DMS 273 treated with DMSO at 0.1 percent for 48 hours (cell line): ENCODE measurements around the gene MID2.
"Not testable (repeated sequence)": the region's sequence is repeated elsewhere in the genome, so short reads cannot be mapped to it uniquely, and the experiment has no call there.

ENCODE experiments used
- DNase-seq: peaks from one replicate; lab custom pipeline; 2025; lab: John Stamatoyannopoulos, UW

MID2 gene

DNA sequence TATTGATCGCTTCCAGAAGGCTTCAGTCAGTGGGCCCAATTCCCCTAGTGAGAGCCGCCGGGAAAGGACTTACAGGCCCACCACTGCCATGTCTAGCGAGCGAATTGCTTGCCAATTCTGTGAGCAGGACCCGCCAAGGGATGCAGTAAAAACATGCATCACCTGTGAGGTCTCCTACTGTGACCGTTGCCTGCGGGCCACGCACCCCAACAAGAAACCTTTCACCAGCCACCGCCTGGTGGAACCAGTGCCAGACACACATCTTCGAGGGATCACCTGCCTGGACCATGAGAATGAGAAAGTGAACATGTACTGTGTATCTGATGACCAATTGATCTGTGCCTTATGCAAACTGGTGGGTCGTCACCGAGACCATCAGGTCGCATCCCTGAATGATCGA lies 15.3 kb downstream of the MID2 start:
- no peak for DNase-seq

DNA sequence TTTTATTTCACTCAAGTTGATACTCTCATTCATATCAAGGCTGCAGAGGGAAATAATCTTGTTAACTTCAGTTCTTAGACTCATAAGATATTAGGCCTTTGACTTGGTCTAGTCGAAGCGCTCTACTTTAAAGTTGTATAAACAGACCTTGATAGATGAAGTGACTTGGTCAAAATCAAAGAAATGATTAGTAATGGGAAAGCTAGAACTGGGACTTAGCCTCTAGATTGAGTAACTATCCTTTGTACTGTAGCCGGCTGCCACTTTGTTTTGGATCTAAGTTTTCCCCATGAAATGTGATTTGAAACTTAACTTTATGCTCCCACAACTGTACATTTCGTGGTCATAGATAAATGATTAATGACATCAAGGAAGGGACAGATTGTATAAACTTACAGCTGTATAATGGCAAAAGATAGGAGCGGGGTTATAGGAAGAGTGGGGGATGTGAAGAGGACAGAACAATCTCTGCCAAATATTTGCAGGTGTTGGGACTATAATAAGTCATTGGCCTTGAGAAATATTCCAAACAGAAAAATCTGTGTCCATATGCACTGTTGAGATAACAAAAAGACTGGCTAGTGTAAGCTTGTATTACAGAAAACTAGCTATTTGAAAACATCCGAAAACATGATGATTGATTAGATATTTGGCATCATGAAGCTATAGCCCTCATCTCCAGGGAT lies 17.2 kb downstream of the MID2 start:
- no peak for DNase-seq

DNA sequence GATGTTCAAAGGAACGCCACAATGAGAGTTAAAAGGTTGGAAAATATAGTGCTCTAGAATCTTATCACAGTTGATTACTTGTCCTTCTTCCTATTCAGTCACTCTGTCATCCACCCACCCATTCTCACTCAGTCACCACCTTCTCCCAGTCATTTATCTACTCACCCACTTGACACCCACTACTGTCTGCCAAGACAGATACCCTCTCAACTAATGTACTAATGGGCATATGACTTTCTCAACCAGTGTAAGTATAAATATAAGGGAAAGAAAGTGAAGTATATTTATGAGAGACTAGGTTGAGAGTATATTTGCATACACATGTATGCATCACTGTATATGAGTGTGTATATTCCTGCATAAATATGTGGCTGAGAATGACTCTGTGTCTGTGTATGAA lies 20.0 kb downstream of the MID2 start:
- DNase-seq, result no peak

DNA sequence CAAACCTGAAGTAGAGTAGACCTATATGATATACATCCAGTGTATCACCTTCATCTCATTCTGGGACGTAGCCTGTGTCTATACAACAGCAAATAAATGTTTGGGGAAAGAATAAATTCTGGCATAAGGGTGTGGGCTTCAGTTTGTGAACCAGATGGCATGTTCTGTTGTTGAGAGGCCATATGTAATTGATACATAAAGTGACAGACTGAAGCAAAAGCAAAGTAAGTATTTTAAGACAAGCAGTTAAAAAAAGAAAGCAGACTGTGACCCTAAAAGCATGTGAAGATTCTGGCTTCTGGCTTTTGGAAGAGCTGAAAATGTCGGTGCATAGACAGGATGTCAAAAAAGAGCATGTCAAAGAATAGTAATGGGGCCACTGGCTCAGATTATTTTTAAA lies 22.9 kb downstream of the MID2 start:
- DNase-seq, result no peak

DNA sequence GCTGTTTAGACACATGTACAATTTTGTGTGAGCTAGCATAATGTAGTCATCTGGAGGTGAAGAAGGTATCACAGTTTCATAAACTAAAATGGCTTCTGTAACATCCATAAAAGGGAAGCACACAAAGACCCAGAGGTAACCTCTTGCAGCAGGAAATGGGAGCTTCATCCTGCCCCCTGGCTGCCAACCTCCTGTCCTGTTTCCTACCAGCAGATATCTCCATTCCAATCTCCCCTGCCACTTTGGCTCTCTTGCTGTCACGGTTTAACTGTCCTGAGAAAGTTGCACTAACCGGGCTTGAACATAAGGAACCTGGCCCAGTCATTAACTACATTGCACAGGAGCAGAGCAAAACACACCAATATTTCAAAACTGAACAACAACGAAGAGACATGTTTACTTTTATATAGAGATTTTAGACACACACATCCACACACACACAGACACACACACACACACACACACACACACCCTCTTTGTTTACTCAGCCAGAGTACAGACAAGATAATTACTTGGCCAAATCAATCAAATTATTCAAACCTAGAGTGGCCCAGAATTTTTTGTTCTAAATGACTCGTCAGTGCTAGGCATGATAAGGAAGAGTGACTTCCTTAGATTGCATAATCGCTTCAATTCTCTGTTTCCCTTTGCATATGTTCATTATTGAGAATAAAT lies 24.2 kb downstream of the MID2 start:
- peak; percentile 46 for DNase-seq

DNA sequence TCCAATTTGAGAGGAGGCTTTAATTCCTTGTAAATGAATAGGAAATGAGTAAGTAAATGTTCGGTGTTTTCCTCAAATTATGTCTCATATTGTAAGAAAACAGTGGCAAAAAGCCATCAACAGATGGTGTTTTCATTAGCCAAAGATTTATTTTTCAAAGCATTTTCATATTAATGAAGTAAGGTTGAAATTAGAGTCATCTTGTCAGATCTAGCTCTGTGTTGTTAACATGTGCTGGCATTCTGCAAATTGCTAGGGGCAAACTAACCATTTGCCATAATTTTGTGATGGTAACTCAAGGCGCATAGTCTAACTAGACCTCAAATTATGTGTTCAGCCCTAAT lies 24.7 kb downstream of the MID2 start:
- no peak for DNase-seq

DNA sequence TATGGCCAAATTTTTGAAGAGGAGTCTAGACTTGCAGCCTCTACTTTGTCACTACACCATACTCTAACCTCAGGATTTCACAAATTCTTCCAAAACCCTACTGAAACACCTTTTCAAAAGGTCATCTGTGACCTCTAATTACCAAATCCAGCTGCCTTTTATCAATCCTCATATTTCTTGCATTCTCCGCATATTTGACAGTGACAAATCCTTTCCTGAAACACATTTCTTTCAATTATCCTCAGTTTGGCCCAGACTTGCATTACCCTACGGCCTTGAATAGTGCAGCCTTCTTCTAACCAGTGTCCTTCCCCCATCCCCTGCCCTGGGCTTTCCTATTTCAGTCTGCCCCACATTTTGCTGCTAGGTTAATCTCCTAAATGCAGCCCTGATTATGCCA lies 25.5 kb downstream of the MID2 start:
- no peak for DNase-seq

DNA sequence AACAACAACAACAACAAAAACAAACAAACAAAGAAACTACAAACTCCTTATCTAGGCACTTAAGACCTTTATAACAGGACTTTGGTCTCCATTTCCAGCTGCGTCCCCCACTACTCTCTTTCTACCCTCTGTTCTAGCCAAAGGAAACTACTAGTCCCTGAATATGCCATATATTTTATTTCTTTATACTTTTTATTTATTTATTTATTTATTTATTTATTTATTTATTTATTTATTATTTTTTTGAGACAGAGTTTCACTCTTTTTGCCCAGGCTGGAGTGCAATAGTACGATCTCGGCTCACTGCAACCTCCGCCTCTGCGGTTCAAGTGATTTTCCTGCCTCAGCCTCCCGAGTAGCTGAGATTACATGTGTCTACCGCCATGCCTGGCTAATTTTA lies 26.0 kb downstream of the MID2 start:
- not testable (repeated sequence) for DNase-seq

DNA sequence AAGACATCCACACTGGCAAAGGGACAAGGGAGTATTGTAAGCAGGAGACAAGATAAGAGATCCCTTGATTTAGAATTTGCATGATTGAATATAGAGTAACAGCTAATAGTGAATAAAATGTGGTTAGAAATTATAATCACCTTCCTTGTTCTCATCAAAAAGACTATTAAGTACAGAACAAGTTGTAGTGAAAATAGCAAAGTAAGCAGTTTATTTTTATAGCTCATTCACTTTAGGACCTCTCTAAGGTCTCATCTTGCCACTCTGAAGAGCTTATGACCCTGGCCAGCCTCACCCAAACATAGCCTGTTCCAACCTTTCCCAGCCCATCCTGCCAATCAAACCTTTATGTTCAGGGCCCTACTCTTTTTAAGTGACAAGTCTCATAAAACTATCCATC lies 30.6 kb downstream of the MID2 start:
- no peak for DNase-seq

DNA sequence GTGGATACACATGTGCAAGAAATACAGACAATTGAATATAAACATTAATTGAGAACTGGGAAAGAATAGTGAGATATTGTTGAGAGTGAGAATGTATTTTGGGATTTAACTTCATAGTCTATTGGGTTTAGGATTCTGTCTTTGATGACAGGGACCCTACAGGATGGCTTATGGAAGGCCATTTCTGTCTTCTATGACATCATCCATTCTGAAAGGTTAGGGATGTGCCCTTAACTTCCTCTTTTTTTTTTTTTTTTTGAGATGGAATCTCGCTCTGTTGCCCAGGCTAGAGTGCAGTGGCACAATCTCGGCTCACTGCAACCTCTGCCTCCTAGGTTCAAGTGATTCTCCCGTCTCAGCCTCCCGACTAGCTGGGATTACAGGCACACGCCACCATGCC lies 31.4 kb downstream of the MID2 start:
- not testable (repeated sequence) for DNase-seq

DNA sequence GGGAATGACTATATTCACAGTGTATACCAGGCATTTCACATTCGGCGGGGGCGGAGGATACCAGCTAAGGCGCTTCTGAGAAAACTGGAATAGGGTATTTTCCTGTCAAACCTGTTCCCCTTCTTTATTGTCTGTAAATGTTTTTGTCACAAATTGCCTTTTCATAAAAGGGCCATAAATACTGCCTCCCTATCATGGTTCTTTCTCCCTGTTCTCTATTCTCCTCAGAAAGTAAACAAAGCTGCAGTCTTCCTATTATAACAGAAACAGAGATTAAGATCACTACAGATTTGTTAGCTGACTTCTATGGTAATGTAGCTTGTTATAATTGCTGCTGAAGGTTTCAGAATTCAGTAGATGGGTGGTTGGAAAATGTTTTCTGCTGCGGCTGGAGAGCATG lies 32.2 kb downstream of the MID2 start:
- DNase-seq, result no peak

DNA sequence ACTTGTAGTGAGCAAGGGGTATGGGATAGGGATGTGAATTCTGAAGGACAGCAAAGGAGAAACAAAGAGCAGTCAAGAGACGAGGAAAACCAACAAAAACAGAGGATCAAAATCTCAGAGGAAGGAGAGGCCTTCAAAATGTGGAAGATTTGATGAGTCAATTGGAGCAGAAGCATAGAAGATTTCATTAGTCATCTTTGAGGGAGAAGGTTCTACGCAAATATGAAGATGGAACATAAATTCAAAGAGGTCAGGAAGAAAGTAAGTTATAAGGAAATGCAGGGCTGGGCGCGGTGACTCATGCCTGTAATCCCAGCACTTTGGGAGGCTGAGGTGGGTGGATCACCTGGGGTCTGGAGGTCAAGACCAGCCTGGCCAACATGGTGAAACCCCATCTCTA lies 35.4 kb downstream of the MID2 start:
- no peak for DNase-seq

DNA sequence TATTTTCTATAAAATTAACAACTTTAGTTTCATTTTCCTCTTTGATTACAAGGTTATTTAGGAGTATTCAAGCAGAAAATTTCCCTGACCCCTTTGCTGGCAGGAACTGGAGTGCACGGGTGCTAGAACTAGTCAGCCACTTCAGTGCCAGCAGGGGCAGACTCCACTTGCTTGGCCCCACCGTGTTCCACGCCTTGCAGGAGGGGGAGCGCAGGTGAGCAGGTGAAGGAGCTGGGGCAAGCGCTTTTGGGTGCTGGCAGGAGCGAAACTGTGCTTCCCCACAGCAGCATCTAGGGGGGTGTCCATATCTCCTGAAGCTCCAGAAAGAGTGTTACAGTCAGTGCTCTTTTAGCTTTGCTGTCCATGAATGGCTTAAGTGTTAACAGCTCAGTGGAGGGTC lies 45.5 kb downstream of the MID2 start:
- DNase-seq, result no peak

DNA sequence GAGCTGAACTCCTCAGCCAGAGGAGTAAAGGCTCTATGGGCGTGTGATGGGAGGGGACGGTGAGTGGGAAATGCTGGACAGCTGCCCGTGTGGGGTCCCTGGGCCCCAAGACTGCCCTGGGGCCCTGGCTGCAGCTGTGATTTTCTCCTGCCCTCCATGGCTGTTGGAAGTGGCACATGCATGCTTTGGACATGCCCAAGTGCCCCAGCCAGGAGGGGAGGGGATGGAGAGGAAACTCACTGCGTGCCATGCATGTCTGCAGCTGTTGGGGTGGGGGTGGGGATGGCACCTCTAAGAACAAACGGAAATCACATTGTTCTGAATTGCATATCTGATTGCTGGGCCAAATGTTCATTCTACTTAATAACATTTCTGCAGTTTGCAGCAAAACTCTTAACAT lies 52.4 kb downstream of the MID2 start:
- DNase-seq, result no peak

DNA sequence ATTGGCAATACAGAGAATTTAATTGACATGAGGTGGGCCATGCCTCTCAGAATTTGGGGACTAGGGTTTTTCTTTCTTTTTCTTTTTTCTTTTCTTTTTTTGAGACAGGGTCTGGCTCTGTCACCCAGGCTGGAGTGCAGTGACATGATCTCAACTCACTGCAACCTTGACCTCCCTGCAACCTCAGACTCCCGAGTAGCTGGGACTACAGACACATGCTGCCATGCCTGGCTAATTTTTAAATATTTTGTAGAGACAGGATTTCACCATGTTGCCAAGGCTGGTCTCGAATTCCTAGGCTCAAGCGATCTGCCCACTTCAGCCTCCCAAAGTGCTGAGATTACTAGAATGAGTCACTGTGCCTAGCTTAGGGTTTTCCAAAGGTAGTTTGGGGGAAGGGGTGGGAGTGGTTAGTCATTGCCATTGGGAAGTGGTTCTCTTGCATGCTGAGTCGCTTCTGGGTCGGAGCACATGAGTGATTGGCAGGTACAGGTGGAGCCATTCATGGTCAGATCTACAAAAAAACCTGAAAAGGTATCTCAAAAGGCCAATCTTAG lies 54.5 kb downstream of the MID2 start:
- no peak for DNase-seq

DNA sequence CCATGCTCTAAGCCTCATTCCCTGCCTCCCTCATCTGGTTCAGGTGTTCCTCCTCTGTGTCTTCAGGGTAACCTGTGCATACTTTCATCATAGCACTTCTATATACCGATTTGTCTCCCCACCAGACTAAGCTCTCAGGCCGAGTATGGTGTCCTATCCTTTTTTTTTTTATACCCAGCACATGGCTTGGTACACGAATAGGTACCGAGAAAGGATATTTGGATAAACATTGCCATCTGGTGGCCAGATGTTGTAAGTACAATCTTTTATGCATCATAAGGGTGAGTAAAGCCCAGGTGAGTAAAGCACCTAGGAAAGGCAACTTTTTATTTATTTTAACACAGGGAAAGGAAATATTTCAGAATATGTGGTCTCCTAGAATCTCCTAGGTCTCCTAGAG lies 68.4 kb downstream of the MID2 start:
- peak; percentile 18 for DNase-seq

DNA sequence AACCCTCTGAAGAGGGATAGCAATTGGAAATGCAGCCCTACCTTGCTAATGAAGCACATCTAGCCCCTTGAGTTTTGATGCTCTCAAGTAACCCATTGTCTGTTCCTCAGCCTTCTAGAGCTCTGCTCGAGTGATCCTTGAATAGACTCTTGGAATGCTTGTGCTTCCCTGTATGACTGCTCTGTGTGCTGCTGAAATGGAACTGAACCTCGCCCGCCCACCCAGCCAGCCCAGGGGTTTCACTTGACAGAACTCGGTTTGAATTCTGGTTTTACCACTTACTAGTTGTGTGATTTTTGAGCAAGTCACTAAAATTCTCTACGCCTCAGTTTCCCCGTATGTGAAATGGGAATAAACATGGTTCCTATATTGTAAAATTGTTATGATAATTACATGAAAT lies 77.1 kb downstream of the MID2 start:
- no peak for DNase-seq

DNA sequence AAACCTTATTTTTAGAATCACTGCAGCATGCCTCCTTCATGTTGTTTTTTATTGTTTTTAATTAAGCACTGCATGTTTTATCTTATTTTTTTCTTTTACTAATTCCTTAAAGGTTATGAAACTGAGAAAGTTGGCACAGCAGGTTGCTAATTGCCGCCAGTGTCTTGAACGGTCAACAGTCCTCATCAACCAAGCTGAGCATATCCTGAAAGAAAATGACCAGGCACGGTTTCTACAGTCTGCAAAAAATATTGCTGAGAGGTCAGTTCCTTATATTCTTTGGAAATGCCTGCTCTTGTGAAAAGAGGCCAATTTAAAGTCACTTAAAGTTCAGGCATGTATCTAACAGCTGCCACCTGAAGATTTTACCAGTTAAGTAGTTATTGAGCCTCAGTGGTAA lies 79.7 kb downstream of the MID2 start:
- DNase-seq, result no peak

DNA sequence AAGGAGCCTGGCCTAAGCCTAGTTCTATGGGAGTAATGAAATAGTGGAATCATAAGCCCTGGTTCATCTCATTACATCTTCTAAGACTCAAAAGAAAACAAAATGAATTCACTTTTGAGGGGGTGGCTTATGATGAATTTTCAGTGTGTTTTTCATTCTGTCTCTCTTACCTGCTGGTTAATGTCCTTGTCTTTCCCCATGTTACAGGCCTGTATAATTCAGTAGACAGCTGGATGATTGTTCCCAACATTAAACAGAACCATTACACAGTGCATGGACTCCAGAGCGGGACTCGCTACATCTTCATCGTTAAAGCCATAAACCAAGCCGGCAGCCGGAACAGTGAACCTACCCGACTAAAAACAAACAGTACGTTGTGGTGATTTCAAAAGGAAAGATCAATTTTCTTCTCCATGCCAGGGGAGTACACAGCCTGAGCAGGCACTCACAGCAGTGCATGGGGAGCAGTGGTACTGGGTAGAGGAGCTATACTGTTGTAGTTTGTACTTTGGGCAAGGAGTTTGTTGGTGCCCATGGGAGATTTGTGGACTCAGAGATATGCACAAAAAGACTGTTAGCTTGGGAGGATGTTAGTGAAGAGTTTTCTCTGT lies 98.6 kb downstream of the MID2 start:
- DNase-seq, result no peak

DNA sequence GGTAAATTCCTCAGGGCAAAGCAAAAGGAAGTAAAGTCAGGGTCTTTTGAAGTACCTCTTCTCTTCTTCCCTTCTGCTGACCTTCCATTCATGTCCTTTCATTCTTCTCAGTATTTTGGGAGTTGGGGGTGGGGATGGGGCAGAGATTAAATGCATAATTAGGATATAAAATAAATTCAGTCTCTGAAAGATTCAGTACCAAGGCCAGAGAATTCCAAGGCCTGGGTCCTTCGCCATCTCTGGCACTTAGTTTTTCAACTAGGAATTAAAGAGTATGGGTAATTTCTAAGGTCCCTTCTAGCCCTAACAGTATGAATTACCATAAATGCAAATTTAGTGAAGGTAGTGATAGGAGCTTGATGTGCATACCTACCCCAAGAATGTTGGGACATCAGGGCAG lies 108.6 kb downstream of the MID2 start:
- DNase-seq, result no peak

DNA sequence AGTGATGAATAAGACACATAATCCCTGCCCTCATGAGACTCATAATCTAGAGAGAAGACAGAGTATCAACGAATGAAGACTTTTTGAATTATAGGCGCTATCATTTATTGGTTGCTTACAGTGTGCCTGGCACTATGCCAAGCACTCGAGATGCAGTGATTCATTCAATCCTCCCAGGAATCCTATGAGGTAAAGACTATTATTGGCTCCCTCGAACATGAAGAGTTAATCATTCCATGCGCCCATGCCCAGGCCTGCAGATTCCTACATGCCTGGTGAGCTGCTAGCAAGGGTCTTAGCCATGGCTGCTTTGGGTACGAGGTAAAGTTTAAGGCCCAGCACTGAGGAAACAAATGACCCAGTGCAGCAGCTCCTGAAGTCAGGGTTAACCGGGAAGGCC lies 109.5 kb downstream of the MID2 start:
- no peak for DNase-seq

DNA sequence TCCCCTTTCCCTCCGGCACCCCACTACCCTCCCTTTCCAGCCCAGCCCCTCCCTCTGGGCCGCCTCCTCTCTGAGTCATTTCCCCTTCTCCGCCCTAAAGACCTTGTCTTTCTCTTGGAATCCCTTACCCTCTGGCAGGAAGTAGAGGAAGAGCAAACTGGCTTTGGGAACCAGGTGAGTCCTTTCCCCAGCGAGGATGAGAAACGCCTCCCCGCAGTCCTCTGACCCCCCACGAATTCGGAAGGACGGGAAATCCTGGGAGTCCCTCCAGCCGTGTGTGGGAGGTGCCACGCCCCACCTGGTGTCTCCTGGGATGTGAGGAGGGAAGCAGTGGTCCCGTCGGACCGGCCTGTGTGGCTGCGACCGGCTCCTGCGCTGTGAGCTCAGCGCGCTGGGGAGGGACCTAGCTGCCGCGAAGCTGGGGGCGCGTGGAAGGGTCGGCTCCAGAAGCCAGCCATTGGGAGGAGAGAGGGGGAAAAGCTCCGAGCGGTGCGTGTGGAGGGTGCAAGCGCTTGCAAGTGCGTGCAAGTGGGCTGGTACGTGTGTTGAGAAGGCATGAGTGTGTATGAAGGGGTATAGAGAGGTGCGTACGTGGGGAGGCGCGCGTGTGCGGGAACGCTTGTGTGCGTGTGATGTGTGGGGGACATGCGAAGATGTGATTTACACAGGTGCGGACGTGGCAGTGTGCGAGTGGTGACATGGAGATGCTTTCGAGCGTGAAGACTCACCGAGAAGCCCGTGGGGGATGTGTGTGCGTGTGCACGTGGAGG lies 110.2 kb downstream of the MID2 start:
- no peak for DNase-seq

DNA sequence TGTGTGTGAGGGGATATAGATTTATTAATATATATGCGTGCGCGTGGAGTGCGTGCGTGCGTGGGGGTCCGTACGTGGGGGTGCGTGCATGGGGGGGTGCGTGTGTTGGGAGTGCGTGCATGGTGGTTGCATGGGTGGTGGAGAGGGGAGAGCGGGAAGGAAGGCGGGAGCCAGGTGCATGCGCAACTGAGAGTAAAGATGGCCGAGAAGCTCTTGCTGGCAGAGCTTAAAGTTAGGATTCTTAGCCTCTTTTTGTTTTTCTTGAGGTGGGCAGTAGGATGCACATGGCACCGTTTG lies 110.7 kb downstream of the MID2 start:
- no peak for DNase-seq
